SK-N-SH (cell line): Measurements from ENCODE around the gene ANO6. TPM values are rescaled to one million over a fixed set of nuclear protein-coding genes. Genes with fewer than 3 reads are reported as not detected.

Experiments
- CTCF ChIA-PET: fragments of 300-600, 350-600 bp; formaldehyde crosslinking; extraction: SDS; loops from one replicate; lab custom pipeline; 2021; lab: Yijun Ruan, JAX
- POLR2A ChIA-PET: fragments of 350-600 bp; sonication (Branson Sonifier 250); formaldehyde crosslinking; extraction: SDS; loops from one replicate; lab custom pipeline; 2020; ENCODE audit warnings: antibody characterized with exemption, inconsistent platforms; lab: Yijun Ruan, JAX
- DNase-seq: peaks from one replicate; pipeline ENCODE4 v3.0.0; 2012
- H2AFZ ChIP-seq: fragments of 200-600 bp; sonication (generic); 2 replicates; pipeline ENCODE4 v1.8.1; 2016; ENCODE audit warnings: antibody characterized with exemption, mild to moderate bottlenecking, low read depth
- H3F3A ChIP-seq: fragments of 200-600 bp; sonication (generic); replicated peaks from 2 replicates; pipeline ENCODE3; 2016; ENCODE audit warnings: antibody characterized with exemption, mild to moderate bottlenecking; ENCODE audit not compliant: insufficient read depth
- H3K27ac ChIP-seq, 2 experiments: fragments of 200-500 bp in 1 of 2; fragments of 200-600 bp in 1 of 2; sonication (Bioruptor generic) in 1 of 2; sonication (generic), shearing (Covaris generic) in 1 of 2; 2 replicates each; pipeline versions ENCODE4 v1.5.1 to v1.6.1; 2014 to 2016; ENCODE audit warnings: low read depth in 2 of 2, inconsistent platforms in 1 of 2, low read length in 1 of 2, mild to moderate bottlenecking in 1 of 2, mixed read lengths in 1 of 2
- H3K27me3 ChIP-seq: fragments of 200-600 bp; sonication (generic), shearing (Covaris generic); 2 replicates; pipeline ENCODE4 v1.6.1; 2016; ENCODE audit warnings: mixed run types; ENCODE audit not compliant: insufficient read depth
- H3K36me3 ChIP-seq, 2 experiments: fragments of 200-500 bp in 1 of 2; fragments of 200-600 bp in 1 of 2; sonication (Bioruptor generic) in 1 of 2; sonication (generic) in 1 of 2; replicated peaks in 1 of 2; 2 replicates each; pipeline versions ENCODE3 to v1.5.1; 2014 to 2016; ENCODE audit warnings: low read length in 1 of 2, mild to moderate bottlenecking in 1 of 2; ENCODE audit not compliant: insufficient read depth in 2 of 2, control insufficient read depth in 1 of 2
- H3K4me1 ChIP-seq, 2 experiments: fragments of 200-500 bp in 1 of 2; fragments of 200-600 bp in 1 of 2; sonication (Bioruptor generic) in 1 of 2; sonication (generic), shearing (Covaris generic) in 1 of 2; 2 replicates each; pipeline versions ENCODE4 v1.5.1 to v1.6.1; 2014 to 2016; ENCODE audit warnings: low read depth in 1 of 2, low read length in 1 of 2, mixed run types in 1 of 2; ENCODE audit not compliant: insufficient read depth in 2 of 2, control insufficient read depth in 1 of 2
- H3K4me2 ChIP-seq: fragments of 200-600 bp; sonication (generic), shearing (Covaris generic); 2 replicates; pipeline ENCODE4 v1.6.1; 2017; ENCODE audit warnings: mixed run types
- H3K4me3 ChIP-seq, 2 experiments: fragments of 200-500 bp in 1 of 2; fragments of 200-600 bp in 1 of 2; sonication (Bioruptor generic) in 1 of 2; sonication (generic), shearing (Covaris generic) in 1 of 2; 2 replicates each; pipeline versions ENCODE4 v1.5.1 to v1.8.1; 2014 to 2016; ENCODE audit warnings: low read depth in 2 of 2, inconsistent platforms in 1 of 2, low read length in 1 of 2, mild to moderate bottlenecking in 1 of 2, mixed read lengths in 1 of 2, moderate library complexity in 1 of 2
- H3K79me2 ChIP-seq: fragments of 200-600 bp; sonication (generic); 2 replicates; pipeline ENCODE4 v1.8.1; 2017; ENCODE audit warnings: mild to moderate bottlenecking; ENCODE audit not compliant: insufficient read depth
- H3K9ac ChIP-seq: fragments of 200-600 bp; sonication (generic); 2 replicates; pipeline ENCODE4 v1.6.1; 2017; ENCODE audit warnings: mixed run types
- H3K9me2 ChIP-seq: fragments of 200-600 bp; sonication (generic); 2 replicates; pipeline ENCODE4 v1.6.1; 2017; ENCODE audit warnings: mixed run types
- H3K9me3 ChIP-seq: fragments of 200-600 bp; sonication (generic); 2 replicates; pipeline ENCODE4 v1.6.1; 2017; ENCODE audit warnings: mixed run types, mild to moderate bottlenecking, moderate library complexity
- H4K20me1 ChIP-seq: fragments of 200-600 bp; sonication (generic); 2 replicates; pipeline ENCODE4 v1.6.1; 2017; ENCODE audit warnings: mild to moderate bottlenecking, mixed run types; ENCODE audit not compliant: insufficient read depth
- CHD2 ChIP-seq: fragments of 150-350 bp; IDR thresholded peaks from 2 replicates; pipeline ENCODE4 v1.6.1; 2018; ENCODE audit warnings: low read length; ENCODE audit not compliant: partially characterized antibody
- FOSL2 ChIP-seq: IDR thresholded peaks from 2 replicates; pipeline ENCODE4 v1.4.0; 2012; ENCODE audit warnings: low read depth, mild to moderate bottlenecking, moderate library complexity, borderline replicate concordance
- FOXJ3 ChIP-seq: sonication (generic); formaldehyde crosslinking; IDR thresholded peaks from 2 replicates; pipeline ENCODE4 v1.5.1; 2020; ENCODE audit warnings: mild to moderate bottlenecking, missing genetic modification reagents
- MEF2A ChIP-seq: IDR thresholded peaks from 2 replicates; pipeline ENCODE4 v1.4.0; 2012; ENCODE audit warnings: low read depth, borderline replicate concordance
- NRF1 ChIP-seq: IDR thresholded peaks from 2 replicates; pipeline ENCODE4 v1.6.1; 2012; ENCODE audit warnings: low read depth, mild to moderate bottlenecking, low read length
- RAD21 ChIP-seq: IDR thresholded peaks from 2 replicates; pipeline ENCODE4 v1.6.1; 2012; ENCODE audit warnings: mild to moderate bottlenecking, low read length
- RCOR1 ChIP-seq: fragments of 150-350 bp; IDR thresholded peaks from 2 replicates; pipeline ENCODE4 v1.6.1; 2017; ENCODE audit warnings: antibody characterized with exemption, low read length
- RXRA ChIP-seq: IDR thresholded peaks from 2 replicates; pipeline ENCODE4 v1.4.0; 2012; ENCODE audit warnings: low read depth, mild to moderate bottlenecking, borderline replicate concordance
- USF2 ChIP-seq: fragments of 150-350 bp; IDR thresholded peaks from 2 replicates; pipeline ENCODE4 v1.6.1; 2017; ENCODE audit warnings: antibody characterized with exemption, low read length, low read depth, borderline replicate concordance
- WGBS: methylation state at CpG from one replicate; pipeline ENCODE4 v1.1.6; 2017; ENCODE audit warnings: low lambda C conversion rate; 5-methylcytosine and 5-hydroxymethylcytosine counted together
- polyA plus RNA-seq, 3 experiments: library from polyadenylated mRNA; depleted of rRNA; stranded (reverse); fragments of >200 nt; gene quantifications; 2 replicates each; pipeline ENCODE4 v1.2.3, GENCODE V29; 2012
- TF ChIP-seq, protein P1 (sequence below): fragments of 150-350 bp; IDR thresholded peaks from 2 replicates; pipeline ENCODE4 v1.6.1; 2016; ENCODE audit warnings: mild to moderate bottlenecking, low read depth, low read length

The ANO6 gene
- polyA plus RNA-seq, 1 of the 3 experiments (the other 2 are of a cell fraction) = 20.1 TPM

GRCh38 chr12:45209784-45210183, 6.1 kb upstream of the ANO6 start:
- no peak overlapping the region for H3K27ac ChIP-seq
- H3K4me1 ChIP-seq = no peaks in the 10 kb centered on the region; a peak in 1 of 4 replicates
- no peaks in the 10 kb centered on the region for H3K27me3 ChIP-seq
- H3K4me3 ChIP-seq = no peak overlapping the region
- peaks cover 15% of the 10 kb centered on the region; the same call in 1 of the 2 replicates for H3K79me2 ChIP-seq
- TF ChIP-seq RXRA = no peak
- TF ChIP-seq RAD21 = no peak
- no peak for TF ChIP-seq CHD2
- TF ChIP-seq, all 33 proteins: peak for 0
- peaks cover 3% of the 10 kb centered on the region for H3F3A ChIP-seq
- no peak overlapping the region for H2AFZ ChIP-seq
- no peaks in the 10 kb centered on the region for H3K9me3 ChIP-seq
- no peaks in the 10 kb centered on the region for H3K36me3 ChIP-seq
- CTCF ChIA-PET = interaction anchor here (0.9 to 1.1 kb wide), 2 partner anchors 9 to 179 kb away, joined by 3 to 4 read pairs; no protein-coding TSS in a partner anchor
- WGBS = 96% methylated on average over 2 of the region's 2 CpGs
- DNase-seq = no peak
- H3K9ac ChIP-seq = no peak overlapping the region
- H4K20me1 ChIP-seq = no peaks in the 10 kb centered on the region
- POLR2A ChIA-PET = no interaction called here
- H3K4me2 ChIP-seq = no peak overlapping the region
- no peaks in the 10 kb centered on the region for H3K9me2 ChIP-seq

DNA sequence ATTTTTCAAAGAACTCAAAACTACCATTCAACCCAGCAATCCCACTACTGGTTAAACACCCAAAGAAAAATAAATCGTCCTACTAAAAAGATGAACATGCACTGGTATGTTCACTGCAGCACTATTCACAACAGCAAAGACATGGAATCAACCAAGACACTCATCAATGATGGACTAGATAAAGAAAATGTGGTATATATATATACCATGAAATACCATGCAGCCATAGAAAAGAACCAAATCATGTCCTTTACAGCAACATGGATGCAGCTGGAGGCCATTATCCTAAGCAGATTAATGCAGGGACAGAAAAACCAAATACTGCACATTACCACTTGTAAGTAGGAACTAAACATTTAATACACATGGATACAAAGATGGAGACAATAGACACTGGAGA, 3.8 kb upstream of the ANO6 start:
- no peaks in the 10 kb centered on the region; a peak in 1 of 4 replicates for H3K4me1 ChIP-seq
- H3K9me2 ChIP-seq = no peaks in the 10 kb centered on the region
- H3K36me3 ChIP-seq = no peaks in the 10 kb centered on the region
- H3K4me3 ChIP-seq = no peak overlapping the region
- ChIA-PET CTCF (no interaction called here), POLR2A (no interaction called here)
- H3F3A ChIP-seq = peaks cover 11% of the 10 kb centered on the region
- H3K9me3 ChIP-seq = no peaks in the 10 kb centered on the region
- peaks cover 24% of the 10 kb centered on the region for H3K79me2 ChIP-seq
- WGBS = 100% methylated on average over 1 of the region's 1 CpG
- no peak overlapping the region for H3K27ac ChIP-seq
- no peak overlapping the region for H3K9ac ChIP-seq
- H2AFZ ChIP-seq = no peak overlapping the region
- TF ChIP-seq, protein P1, sequence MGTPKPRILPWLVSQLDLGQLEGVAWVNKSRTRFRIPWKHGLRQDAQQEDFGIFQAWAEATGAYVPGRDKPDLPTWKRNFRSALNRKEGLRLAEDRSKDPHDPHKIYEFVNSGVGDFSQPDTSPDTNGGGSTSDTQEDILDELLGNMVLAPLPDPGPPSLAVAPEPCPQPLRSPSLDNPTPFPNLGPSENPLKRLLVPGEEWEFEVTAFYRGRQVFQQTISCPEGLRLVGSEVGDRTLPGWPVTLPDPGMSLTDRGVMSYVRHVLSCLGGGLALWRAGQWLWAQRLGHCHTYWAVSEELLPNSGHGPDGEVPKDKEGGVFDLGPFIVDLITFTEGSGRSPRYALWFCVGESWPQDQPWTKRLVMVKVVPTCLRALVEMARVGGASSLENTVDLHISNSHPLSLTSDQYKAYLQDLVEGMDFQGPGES = no peak
- TF ChIP-seq FOSL2 (no peak), USF2 (no peak), MEF2A (no peak), RCOR1 (no peak), NRF1 (no peak), FOXJ3 (CRISPR knock-in tag) (no peak), CHD2 (no peak), RXRA (no peak)
- no peaks in the 10 kb centered on the region for H3K27me3 ChIP-seq
- H3K4me2 ChIP-seq = no peak overlapping the region
- H4K20me1 ChIP-seq = no peaks in the 10 kb centered on the region
- DNase-seq = no peak
